ENCODE results near the gene PKHD1. TPM values are rescaled to one million over a fixed set of nuclear protein-coding genes. Genes with fewer than 3 reads are reported as not detected.

Gene PKHD1
- total RNA-seq, 1 donor from 2014 or later = 0.02 TPM

DNA sequence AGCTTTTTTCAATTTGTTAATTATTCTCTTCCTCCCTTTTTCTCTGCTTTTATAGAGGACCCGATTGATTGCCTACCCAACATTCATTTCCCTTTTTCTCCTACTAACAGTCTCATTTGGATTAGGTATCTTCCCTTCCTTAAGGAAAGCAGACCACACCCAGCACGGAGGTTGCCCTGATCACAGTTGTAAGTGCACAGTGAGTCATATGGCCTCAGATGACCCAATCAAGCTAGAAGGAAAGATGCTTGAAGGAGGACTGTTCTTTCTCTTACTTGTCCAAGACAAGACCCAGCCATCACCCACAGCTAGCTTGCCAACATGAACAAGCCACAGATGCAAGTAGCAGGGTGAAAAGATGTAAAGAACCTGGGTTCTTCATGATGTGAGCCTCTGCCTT is 518.6 kb downstream of the PKHD1 start:
- H3K36me3 Mint-ChIP-seq = no peaks in the 10 kb centered on the region
- H3K9me3 Mint-ChIP-seq = no peaks in the 10 kb centered on the region
- no peaks in the 10 kb centered on the region for H3K4me1 Mint-ChIP-seq
- TF ChIP-seq, protein P1, sequence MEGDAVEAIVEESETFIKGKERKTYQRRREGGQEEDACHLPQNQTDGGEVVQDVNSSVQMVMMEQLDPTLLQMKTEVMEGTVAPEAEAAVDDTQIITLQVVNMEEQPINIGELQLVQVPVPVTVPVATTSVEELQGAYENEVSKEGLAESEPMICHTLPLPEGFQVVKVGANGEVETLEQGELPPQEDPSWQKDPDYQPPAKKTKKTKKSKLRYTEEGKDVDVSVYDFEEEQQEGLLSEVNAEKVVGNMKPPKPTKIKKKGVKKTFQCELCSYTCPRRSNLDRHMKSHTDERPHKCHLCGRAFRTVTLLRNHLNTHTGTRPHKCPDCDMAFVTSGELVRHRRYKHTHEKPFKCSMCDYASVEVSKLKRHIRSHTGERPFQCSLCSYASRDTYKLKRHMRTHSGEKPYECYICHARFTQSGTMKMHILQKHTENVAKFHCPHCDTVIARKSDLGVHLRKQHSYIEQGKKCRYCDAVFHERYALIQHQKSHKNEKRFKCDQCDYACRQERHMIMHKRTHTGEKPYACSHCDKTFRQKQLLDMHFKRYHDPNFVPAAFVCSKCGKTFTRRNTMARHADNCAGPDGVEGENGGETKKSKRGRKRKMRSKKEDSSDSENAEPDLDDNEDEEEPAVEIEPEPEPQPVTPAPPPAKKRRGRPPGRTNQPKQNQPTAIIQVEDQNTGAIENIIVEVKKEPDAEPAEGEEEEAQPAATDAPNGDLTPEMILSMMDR (IDR thresholded peaks at IDR 0.05; ENCODE audit: unreplicated experiment) = no peak
- peaks cover 6% of the 10 kb centered on the region for H3K27me3 Mint-ChIP-seq (ENCODE audit: low read depth)
- no peak for DNase-seq (ENCODE audit: low spot score in 2 of 2, unreplicated experiment in 2 of 2)
- H3K4me3 Mint-ChIP-seq = no peak overlapping the region
- H3K27ac Mint-ChIP-seq = no peak overlapping the region

DNA sequence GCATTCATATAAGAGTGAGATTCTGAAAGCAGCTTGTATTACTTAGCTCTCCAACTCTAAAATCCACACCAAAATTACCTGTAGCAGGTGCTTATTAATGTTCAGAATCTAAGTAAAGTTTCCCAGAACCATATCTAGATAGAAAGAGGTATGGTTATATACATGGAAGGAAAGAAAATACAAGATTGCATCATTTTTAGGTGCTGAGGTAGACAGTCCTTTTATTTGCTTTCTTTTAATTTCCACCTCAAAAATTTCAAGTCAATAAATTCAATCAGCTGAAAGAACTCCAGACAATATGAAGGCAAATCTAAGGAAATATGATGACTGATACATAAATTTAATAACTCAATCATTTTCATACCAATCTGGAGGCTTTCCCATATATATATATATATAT is 521.9 kb downstream of the PKHD1 start:
- no peak for DNase-seq (ENCODE audit: low spot score in 2 of 2, unreplicated experiment in 2 of 2)
- Mint-ChIP-seq H3K27ac (no peak overlapping the region), H3K27me3 (ENCODE audit: low read depth) (peaks cover 6% of the 10 kb centered on the region), H3K4me1 (no peaks in the 10 kb centered on the region), H3K9me3 (no peaks in the 10 kb centered on the region), H3K36me3 (no peaks in the 10 kb centered on the region), H3K4me3 (no peak overlapping the region)
- TF ChIP-seq, protein P1 (IDR thresholded peaks at IDR 0.05; ENCODE audit: unreplicated experiment) = no peak

Other genes with a start within 250 kb of the PKHD1 start
- gene IL17A, start 98.8 kb upstream of the PKHD1 start, total RNA-seq = not detected in 3 replicates
- not detected in 3 replicates for gene IL17F, start 156.9 kb upstream of the PKHD1 start, total RNA-seq
- gene MCM3, start 197.1 kb upstream of the PKHD1 start, total RNA-seq = 71.4 to 74.5 TPM (median 71.6 TPM) in 3 replicates